ENCODE results near the gene TCEA2.
"Not testable (repeated sequence)": the region's sequence is repeated elsewhere in the genome, so short reads cannot be mapped to it uniquely, and the experiment has no call there.

The TCEA2 gene

GRCh38 chr20:64111841-64112641 is 49.0 kb downstream of the TCEA2 start:
- DNase-seq, result peak in 2 of 3 donors; percentile 12 to 50

- no peak for DNase-seq
Observed at GRCh38 chr20:64112691-64113443, 49.9 kb downstream of the TCEA2 start.

GRCh38 chr20:64113444-64113775 is 50.4 kb downstream of the TCEA2 start:
- DNase-seq, result no peak

GRCh38 chr20:64113796-64114355 is 50.9 kb downstream of the TCEA2 start:
- no peak for DNase-seq

- no peak for DNase-seq
Observed at GRCh38 chr20:64114356-64114971, 51.5 kb downstream of the TCEA2 start.

GRCh38 chr20:64115171-64115911 is 52.3 kb downstream of the TCEA2 start:
- DNase-seq, result no peak

- no peak for DNase-seq
Observed at GRCh38 chr20:64116016-64116415, 53.0 kb downstream of the TCEA2 start.

GRCh38 chr20:64116541-64117431 is 53.8 kb downstream of the TCEA2 start:
- no peak for DNase-seq

GRCh38 chr20:64117432-64117777 is 54.4 kb downstream of the TCEA2 start:
- DNase-seq, result not testable (repeated sequence)

GRCh38 chr20:64119301-64119680 is 56.3 kb downstream of the TCEA2 start:
- no peak for DNase-seq

GRCh38 chr20:64119681-64120341 is 56.8 kb downstream of the TCEA2 start:
- no peak for DNase-seq

- no peak for DNase-seq
Observed at GRCh38 chr20:64121586-64121985, 58.6 kb downstream of the TCEA2 start.

All from suppressor macrophage treated with lipopolysaccharide for 1 hour (primary cell).